Hippocampal formation (tissue), 2 donors: ENCODE data around the gene DYRK4.
A peak's percentile ranks its signal among the peaks of the same experiment; 100 is the strongest.
"Not testable (repeated sequence)": the region's sequence is repeated elsewhere in the genome, so short reads cannot be mapped to it uniquely, and the experiment has no call there.

Experiments
- DNase-seq, 2 donors: peaks; one replicate each; lab custom pipeline; 2025; lab: John Stamatoyannopoulos, UW

DYRK4 gene, protein sequence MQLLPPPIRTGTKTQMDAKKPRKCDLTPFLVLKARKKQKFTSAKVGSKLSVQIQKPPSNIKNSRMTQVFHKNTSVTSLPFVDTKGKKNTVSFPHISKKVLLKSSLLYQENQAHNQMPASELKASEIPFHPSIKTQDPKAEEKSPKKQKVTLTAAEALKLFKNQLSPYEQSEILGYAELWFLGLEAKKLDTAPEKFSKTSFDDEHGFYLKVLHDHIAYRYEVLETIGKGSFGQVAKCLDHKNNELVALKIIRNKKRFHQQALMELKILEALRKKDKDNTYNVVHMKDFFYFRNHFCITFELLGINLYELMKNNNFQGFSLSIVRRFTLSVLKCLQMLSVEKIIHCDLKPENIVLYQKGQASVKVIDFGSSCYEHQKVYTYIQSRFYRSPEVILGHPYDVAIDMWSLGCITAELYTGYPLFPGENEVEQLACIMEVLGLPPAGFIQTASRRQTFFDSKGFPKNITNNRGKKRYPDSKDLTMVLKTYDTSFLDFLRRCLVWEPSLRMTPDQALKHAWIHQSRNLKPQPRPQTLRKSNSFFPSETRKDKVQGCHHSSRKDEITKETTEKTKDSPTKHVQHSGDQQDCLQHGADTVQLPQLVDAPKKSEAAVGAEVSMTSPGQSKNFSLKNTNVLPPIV

DNA sequence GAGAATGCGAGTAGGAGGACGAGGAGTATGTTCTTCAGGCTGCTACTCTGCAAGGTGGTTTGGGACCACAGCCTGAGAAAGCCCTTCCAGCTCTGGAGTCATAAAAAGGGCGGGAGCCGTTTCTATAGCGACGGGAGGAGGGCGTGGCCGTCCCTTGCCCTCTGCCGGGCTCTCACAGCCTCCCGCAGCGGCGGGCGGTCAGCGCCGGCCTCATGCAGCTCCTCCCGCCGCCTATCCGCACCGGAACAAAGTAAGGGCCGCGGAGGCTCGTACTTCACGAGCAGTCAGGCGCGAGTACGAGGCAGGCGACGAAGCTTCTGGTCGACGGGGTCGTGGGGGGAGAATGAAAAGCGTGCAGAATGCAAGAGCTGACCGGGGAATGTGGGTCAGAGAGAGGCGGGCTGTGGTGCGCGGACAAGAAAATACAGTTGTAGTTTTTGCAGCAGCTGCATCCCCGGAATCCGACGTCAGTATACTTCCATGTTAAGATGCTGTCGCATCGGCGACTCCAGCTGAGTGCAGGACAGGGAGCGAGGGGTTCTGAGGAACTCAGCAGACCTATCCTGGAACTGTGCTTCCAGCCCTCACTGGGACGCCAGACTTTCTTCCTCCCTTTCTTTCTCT, at the start of gene DYRK4:
TSS of gene DYRK4 (plus strand) at position 175 of the 624 bp plus-strand sequence. CDS start at position 213, 38 bp downstream.
- DNase-seq: peak; percentile 4 to 56

DNA sequence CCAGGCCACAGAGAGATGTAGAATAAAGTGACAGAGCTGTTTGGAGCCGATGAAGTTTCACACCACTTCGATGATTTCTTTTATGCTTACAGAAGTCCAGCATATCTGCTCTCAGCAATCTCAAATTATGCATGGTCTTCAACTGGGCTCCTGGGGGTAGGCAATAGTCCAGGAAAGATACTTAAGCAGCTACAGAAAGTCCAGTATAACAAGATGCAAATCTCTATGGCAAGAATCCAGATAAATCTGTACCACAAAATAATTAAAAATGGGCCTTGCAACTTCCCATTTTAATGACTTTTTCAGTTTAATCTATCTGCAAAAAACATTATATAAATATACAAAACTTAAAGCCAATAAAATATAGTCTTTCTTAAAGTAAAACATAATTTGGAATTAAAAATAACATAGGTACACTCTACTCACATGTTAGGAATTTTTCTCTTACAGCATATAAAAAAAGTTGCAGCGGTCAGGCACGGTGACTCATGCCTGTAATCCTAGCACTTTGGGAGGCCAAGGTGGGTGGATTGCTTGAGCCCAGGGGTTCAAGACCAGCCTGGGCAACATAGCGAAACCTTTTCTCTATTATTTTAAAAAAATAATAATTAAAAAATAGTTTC, 43.8 kb upstream of the DYRK4 start:
- DNase-seq: no peak

- DNase-seq: not testable (repeated sequence)
These were observed 38.6 kb upstream of the DYRK4 start for GRCh38 chr12:4523443-4523842.

DNA sequence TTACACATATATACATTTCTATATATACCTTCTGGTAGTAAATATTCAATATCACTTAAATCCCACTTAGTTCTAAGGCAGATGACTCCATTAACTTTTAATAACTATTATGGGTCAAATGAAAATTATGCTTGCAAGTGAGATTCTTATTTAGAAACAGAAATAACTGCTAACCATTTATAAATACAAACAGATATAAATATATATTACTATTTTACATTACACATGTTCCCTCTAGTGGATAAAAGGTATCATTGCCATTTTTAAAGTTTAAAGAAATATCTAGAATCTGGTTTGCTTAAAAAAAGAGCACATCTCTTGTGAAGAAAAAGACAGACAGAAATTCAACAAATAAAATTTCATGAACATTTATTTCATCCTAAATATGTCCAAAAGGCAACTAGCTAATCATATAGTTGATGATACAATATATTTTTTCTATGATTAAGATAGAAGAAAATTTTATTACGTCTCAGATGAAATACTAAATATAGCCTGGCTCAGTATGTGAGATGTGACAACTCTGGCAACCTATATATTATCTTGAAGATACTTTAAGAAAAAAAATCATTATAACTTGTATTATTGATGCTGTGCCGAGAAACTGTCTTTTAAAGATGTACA, 35.0 kb upstream of the DYRK4 start:
- peak in 1 of 2 donors; percentile 60 for DNase-seq

GRCh38 chr12:4530160-4530559, 31.8 kb upstream of the DYRK4 start:
- no peak for DNase-seq

DNA sequence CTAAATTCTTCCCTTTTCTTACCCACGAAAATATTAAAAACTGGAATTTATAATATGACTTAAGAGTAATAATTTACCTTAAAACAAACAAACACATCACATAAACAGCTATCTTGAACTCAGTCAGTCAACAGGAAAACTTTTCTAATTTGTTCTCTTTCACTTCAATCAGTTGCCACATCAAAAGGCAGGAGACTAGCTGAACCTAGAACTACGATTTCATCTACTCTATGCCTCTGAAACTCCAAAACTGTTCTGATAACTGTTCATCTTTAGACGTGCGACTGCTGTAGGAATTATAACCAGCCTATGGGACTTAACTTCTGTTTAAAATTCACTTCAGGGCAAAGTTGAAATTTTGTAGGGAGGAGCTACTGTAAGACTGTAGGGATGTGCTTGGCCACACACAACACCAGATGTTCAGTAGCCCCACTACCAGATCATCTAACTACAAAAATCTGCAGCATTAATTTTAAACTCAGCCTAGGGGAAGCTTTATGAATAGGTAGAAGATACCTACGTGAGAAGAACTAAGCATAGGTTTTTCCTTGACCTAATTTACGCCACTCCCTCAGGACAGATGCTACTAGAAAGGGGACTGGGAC, 30.9 kb upstream of the DYRK4 start:
- DNase-seq: no peak

DNA sequence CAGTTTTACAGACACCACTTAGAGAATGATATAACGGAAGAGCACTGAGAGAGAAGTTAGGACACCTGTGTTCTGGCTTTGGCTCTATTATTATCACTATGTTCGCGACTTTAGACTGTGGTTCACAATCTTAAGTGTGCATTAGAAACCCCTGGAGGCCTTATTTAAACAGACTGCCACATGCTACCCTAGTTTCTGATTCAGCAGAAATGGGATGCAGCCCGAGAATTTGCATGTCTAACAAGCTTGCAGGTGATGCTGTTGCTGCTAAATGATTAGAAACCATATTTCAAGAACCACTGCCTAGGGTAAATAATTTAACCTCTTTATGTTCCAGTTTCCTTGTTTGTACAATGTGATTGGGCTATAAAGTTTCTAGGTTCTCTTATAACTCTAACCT, 26.9 kb upstream of the DYRK4 start:
- DNase-seq: no peak

DNA sequence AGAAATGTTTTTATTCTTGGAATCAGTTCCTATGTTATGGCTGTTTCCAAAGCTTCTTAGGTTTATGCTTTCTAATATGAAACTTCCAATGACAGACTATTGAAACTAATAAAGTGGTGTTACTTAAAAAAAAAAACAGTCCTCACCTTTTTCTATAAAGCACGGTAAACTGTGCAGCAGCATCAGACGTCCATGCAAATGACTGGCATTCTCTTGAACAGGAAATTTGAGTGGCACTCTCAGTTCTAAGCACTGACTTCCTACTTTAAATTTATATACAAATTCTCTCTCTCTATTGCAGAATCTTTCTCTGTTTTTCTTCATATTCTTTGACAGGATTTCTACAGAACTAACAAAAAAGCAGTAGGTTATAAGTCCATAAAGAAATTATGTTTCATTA, 26.1 kb upstream of the DYRK4 start:
- DNase-seq: no peak

GRCh38 chr12:4538207-4539160, 23.5 kb upstream of the DYRK4 start, which contains the start of gene RAD51AP1:
RAD51AP1 (plus strand) TSS chr12:4538890; CDS start chr12:4538940, 50 bp downstream.
- peak; percentile 92 to 94 for DNase-seq

GRCh38 chr12:4539167-4539870, 22.7 kb upstream of the DYRK4 start:
- DNase-seq: no peak

- DNase-seq: no peak
These were observed 21.8 kb upstream of the DYRK4 start for GRCh38 chr12:4540170-4540569.

GRCh38 chr12:4540638-4541037, 21.4 kb upstream of the DYRK4 start:
- no peak for DNase-seq

- DNase-seq: no peak
These were observed 16.8 kb upstream of the DYRK4 start for GRCh38 chr12:4545195-4545594.

DNA sequence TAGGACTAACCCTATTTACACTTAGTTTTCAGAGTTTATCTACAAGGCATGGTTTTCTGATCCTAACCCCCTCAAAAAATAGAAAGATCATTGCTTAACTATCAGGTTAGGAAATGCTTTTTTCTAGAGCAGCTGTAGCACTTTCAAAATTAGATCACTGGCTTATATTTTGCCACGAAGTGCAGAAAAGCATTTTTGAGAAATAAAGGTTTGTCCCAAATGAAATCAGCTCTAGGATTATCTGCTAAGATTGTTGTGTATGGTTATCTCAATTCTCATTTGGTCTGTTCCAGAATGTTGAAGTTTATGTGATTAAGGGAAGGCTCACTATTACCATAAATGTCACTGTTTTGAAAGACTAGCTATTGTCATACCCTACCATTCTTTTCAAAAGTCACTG, 9.8 kb upstream of the DYRK4 start:
- DNase-seq: no peak

DNA sequence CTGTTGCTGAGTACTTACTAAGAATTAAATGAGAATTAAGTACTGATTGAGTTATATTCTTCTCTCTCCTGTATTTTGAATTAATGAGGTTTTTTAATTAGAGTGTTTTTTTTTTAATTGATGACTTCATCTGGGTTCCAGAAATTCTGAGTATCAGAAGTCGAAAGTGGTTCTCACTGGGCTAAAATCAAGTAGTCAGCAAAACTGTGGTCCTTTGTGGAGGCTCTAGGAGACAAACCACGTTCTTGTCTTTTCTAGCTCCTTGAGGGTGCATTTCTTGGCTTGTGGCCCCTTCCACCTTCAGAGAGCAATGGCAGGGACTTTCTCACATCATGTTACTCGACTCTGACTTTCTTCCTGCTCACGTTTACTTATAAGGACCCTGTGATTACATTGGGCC, 8.1 kb upstream of the DYRK4 start:
- DNase-seq: no peak

- no peak for DNase-seq
These were observed 6.2 kb upstream of the DYRK4 start for GRCh38 chr12:4555804-4556203.

- DNase-seq: no peak
These were observed 5.1 kb upstream of the DYRK4 start for GRCh38 chr12:4556735-4557530.

DNA sequence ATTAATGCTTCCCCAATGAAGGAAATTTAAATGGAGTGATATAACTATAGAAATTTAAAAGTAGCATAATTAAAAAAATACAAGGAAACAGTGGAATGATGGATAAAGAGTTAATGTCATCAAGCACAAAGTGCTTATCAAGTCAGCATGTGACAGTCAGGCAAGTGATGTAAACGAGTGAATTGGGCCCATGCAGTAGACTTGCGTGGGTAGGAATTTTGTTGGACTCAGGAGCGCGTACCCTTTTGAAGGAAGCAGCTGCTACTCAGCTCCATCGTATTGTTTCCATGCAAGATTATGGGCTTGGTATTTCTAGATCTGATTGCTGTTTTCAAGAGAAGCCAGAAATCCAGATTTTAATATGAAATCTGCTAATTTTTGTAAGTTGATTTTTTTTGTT, 4.4 kb upstream of the DYRK4 start:
- DNase-seq: no peak

- DNase-seq: no peak
These were observed 3.8 kb upstream of the DYRK4 start for GRCh38 chr12:4558171-4558570.
